NCI-H1092 treated with DMSO at 0.1 percent for 48 hours (cell line): ENCODE results near the gene BCO1.

Source experiments
- DNase-seq: peaks from one replicate; lab custom pipeline; 2025; lab: John Stamatoyannopoulos, UW

BCO1 gene

GRCh38 chr16:81318711-81319110 is 80.2 kb downstream of the BCO1 start:
- no peak for DNase-seq

- DNase-seq: no peak
These were observed 80.9 kb downstream of the BCO1 start for GRCh38 chr16:81319221-81319912.

GRCh38 chr16:81321039-81321438 is 82.5 kb downstream of the BCO1 start:
- no peak for DNase-seq

GRCh38 chr16:81321536-81321935 is 83.0 kb downstream of the BCO1 start:
- no peak for DNase-seq

GRCh38 chr16:81324808-81325207 is 86.3 kb downstream of the BCO1 start:
- no peak for DNase-seq

- DNase-seq: no peak
These were observed 88.5 kb downstream of the BCO1 start for GRCh38 chr16:81327011-81327410.

- no peak for DNase-seq
These were observed 89.1 kb downstream of the BCO1 start for GRCh38 chr16:81327447-81328196.

- DNase-seq: no peak
These were observed 91.5 kb downstream of the BCO1 start for GRCh38 chr16:81329947-81330346.

- DNase-seq: no peak
These were observed 94.9 kb downstream of the BCO1 start for GRCh38 chr16:81333356-81333755.

GRCh38 chr16:81335669-81336068 is 97.2 kb downstream of the BCO1 start:
- DNase-seq: no peak

GRCh38 chr16:81337097-81337496 is 98.6 kb downstream of the BCO1 start:
- no peak for DNase-seq
